Hematopoietic multipotent progenitor cell treated with erythropoietin and hydrocortisone succinate and interleukin-3 and kit ligand, for 17 days (in vitro differentiated cells): ENCODE results near the gene PGAP1.

Source experiments
- DNase-seq: peaks from one replicate; pipeline ENCODE4 v3.0.0-alpha.2; 2015; ENCODE audit warnings: low spot score

PGAP1 gene

GRCh38 chr2:196792865-196793264, 133.6 kb downstream of the PGAP1 start:
- DNase-seq: no peak

DNA sequence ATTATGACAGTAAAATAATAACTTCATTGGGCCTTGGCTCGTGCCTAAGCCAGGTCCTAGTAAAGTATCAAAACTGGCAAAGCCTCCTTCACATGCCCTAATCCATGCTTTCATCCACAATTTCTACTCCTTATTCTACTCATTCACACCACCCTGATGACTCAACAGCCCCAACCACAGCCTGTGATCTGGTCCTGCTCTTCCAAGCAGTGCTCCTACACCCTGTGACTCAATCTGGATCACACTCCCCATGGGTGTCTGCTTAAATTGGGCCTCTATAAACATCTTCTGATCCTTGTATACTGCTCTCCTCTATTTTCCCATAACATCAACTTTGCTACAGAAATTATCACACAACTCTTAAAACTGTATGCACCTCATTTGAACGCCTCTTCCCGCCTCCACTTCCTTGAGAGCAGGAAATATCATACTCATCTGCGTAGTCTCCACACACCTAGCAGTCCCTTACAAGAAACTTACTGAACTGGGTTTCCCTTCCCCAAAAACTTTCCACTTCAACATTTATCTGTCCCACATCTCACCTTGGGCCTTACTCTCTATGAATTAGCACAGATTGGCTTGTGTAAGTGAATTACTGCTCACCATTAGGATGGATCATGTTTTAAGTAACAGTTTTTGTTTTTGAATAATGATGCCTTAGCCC, 142.9 kb downstream of the PGAP1 start:
- no peak for DNase-seq
